PC-9 (cell line): Measurements from ENCODE around the gene ALCAM.

ENCODE experiments used
- EZH2 ChIP-seq: fragments of 200-600 bp; sonication (generic); IDR thresholded peaks from 2 replicates; pipeline ENCODE4 v1.8.0; 2017; ENCODE audit warnings: antibody characterized with exemption, low read depth
- TF ChIP-seq, protein P1 (sequence below): fragments of 200-600 bp; sonication (generic); conservative IDR thresholded peaks from 2 replicates; pipeline ENCODE4 v1.6.1; 2017; ENCODE audit warnings: mixed run types, antibody characterized with exemption, mild to moderate bottlenecking, moderate library complexity

DNA sequence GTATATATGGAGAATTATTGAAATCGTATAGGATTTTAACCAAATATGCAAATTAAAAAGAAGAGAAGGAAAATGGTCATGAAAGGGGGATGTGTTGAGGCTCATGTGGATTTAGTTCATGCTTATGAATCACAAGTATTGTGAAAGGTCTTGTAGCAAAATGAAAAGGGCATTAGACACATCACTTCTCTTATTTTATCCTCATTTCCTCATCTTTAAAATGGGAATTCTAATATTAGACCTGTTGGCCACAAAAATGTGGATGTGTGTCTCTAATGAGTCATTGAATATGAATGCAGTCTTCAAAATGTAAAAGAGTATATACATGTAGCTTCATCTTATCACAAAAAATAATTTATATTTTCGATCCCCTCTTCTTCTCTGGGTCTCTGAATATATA, 14.9 kb upstream of the ALCAM start:
- TF ChIP-seq, protein P1, sequence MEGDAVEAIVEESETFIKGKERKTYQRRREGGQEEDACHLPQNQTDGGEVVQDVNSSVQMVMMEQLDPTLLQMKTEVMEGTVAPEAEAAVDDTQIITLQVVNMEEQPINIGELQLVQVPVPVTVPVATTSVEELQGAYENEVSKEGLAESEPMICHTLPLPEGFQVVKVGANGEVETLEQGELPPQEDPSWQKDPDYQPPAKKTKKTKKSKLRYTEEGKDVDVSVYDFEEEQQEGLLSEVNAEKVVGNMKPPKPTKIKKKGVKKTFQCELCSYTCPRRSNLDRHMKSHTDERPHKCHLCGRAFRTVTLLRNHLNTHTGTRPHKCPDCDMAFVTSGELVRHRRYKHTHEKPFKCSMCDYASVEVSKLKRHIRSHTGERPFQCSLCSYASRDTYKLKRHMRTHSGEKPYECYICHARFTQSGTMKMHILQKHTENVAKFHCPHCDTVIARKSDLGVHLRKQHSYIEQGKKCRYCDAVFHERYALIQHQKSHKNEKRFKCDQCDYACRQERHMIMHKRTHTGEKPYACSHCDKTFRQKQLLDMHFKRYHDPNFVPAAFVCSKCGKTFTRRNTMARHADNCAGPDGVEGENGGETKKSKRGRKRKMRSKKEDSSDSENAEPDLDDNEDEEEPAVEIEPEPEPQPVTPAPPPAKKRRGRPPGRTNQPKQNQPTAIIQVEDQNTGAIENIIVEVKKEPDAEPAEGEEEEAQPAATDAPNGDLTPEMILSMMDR, result no peak
- no peak for TF ChIP-seq EZH2
